ENCODE results near the gene KISS1.
A peak's percentile ranks its signal among the peaks of the same experiment; 100 is the strongest.

Gene KISS1

GRCh38 chr1:204218552-204218951 lies 22.3 kb upstream of the KISS1 start:
- DNase-seq (ENCODE audit: low read depth), result no peak

GRCh38 chr1:204217648-204218000 lies 21.3 kb upstream of the KISS1 start:
- no peak for DNase-seq (ENCODE audit: low read depth)

DNA sequence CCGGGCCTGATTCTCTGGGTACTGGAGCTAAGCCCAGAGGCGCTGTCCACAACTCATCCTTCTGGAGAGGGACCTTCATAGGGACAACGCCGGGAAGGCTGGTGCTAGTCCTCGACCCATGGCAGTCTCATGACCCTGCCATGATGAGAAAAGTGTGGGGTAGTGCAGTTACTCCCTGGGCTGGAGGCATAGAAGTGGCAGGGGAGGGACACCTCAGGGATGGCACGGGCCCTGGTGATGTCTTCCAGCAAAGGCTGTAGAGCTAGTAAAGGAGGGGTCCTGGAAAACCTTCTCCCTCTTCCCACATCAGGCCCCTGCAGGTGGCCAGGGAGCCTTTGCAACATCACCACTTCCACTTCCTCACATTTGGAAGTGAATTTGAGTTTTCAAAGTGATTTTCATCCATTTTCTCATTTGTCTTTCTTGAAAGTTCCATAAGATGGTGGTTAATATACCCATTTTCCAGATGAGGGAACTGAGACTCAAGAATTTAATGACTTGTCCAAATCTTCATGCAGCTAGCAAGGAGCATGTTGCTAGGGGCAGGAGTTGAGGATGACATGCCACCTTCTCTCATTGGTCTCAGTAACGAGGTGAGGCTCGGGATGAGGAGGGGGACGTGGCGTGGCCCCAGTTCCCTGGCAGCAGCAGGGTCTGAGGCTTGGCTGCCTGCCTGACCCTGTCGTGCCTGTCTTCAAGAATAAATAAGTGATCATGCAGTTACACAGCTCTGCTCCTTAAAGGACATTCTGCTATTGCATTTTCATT lies 20.8 kb upstream of the KISS1 start:
- DNase-seq (ENCODE audit: low read depth), result no peak

GRCh38 chr1:204216236-204216635 lies 19.9 kb upstream of the KISS1 start:
- DNase-seq (ENCODE audit: low read depth), result no peak

GRCh38 chr1:204213668-204214662 lies 17.7 kb upstream of the KISS1 start, which contains the start of gene GOLT1A:
TSS of gene GOLT1A (minus strand) at chr1:204213988. CDS start at chr1:204213906, 82 bp downstream.
- peak; percentile 84 for DNase-seq (ENCODE audit: low read depth)

DNA sequence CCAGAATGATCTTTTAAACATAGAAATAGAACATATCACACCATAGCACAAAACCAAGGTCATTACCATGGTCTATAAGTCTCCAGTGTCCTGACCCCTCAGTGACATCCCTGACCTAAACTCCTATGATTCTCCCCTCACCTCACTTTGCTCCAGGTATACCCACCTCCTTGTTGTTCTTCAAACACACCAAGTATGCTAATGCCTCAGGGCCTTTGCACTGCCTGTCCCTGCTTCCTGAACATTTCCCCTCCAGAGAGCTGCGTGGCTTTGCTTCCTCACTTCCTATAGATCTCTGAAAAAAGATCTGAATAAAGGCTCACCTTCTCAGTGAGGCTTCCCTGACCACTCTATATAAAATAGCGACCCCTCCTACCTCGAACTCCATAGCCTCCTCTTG lies 16.4 kb upstream of the KISS1 start:
- no peak for DNase-seq (ENCODE audit: low read depth)

GRCh38 chr1:204211046-204211445 lies 14.8 kb upstream of the KISS1 start:
- no peak for DNase-seq (ENCODE audit: low read depth)

DNA sequence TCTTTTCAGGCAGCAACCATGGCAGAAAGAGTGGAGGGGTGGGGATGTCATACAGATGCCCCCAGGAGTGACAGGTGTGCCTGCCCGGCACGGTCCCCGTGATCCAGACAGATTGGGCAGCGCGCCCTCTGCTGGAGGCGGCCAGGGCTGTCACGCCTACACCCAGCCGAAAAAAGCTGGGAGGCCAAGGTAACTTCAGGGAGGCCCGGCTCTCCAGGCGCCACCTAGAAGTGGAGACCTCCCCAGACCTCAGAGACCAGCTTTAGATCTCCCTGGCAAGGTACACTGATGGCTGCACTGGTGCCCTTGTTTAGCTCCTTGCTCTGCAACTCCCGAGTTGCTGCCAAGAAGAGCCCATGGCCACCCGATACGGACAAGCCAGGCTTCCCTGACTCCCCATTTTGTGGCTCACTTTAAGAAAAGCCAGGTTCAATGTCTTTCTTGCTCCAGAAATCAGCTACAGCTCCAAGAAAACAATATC lies 10.9 kb upstream of the KISS1 start:
- no peak for DNase-seq (ENCODE audit: low read depth)

- DNase-seq (ENCODE audit: low read depth), result no peak
Measured at GRCh38 chr1:204206121-204206520, 9.8 kb upstream of the KISS1 start.

DNA sequence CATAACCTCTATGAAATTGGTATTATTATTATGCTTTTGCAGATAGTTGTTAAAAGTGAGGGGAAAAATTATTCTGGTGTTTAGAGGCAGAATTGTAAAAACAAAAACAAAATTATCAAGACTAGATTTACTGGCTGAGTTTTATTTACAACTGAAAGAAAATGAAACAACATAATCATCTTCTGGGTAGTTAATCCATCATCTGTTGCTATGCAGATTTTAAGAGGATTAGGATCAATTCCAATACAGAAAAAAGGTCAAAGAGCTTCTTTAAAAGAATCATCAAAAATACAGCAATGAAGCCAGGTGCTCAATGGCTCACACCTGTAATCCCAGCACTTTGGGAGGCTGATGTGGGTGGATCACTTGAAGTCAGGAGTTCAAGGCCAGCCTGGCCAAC lies 9.2 kb upstream of the KISS1 start:
- DNase-seq (ENCODE audit: low read depth), result no peak

GRCh38 chr1:204204944-204205343 lies 8.7 kb upstream of the KISS1 start:
- no peak for DNase-seq (ENCODE audit: low read depth)

GRCh38 chr1:204203206-204203767 lies 7.0 kb upstream of the KISS1 start:
- no peak for DNase-seq (ENCODE audit: low read depth)

- DNase-seq (ENCODE audit: low read depth), result no peak
Measured at GRCh38 chr1:204202481-204202880, 6.2 kb upstream of the KISS1 start.

- no peak for DNase-seq (ENCODE audit: low read depth)
Measured at GRCh38 chr1:204201348-204202040, 5.2 kb upstream of the KISS1 start.

GRCh38 chr1:204199579-204199978 lies 3.3 kb upstream of the KISS1 start:
- DNase-seq (ENCODE audit: low read depth), result no peak

- peak; percentile 69 for DNase-seq (ENCODE audit: low read depth)
Measured at GRCh38 chr1:204198348-204199340, 2.4 kb upstream of the KISS1 start.

GRCh38 chr1:204197068-204197467 lies 777 bp upstream of the KISS1 start:
- DNase-seq (ENCODE audit: low read depth), result no peak

GRCh38 chr1:204194771-204195170 lies 1.5 kb downstream of the KISS1 start:
- no peak for DNase-seq (ENCODE audit: low read depth)

GRCh38 chr1:204194080-204194479 lies 2.2 kb downstream of the KISS1 start:
- DNase-seq (ENCODE audit: low read depth), result no peak

- DNase-seq (ENCODE audit: low read depth), result peak; percentile 38
Measured at GRCh38 chr1:204192589-204193352, 3.5 kb downstream of the KISS1 start.

Data from amniotic epithelial cell (primary cell).